ENCODE measurements around the gene TSPAN11.

Gene TSPAN11

DNA sequence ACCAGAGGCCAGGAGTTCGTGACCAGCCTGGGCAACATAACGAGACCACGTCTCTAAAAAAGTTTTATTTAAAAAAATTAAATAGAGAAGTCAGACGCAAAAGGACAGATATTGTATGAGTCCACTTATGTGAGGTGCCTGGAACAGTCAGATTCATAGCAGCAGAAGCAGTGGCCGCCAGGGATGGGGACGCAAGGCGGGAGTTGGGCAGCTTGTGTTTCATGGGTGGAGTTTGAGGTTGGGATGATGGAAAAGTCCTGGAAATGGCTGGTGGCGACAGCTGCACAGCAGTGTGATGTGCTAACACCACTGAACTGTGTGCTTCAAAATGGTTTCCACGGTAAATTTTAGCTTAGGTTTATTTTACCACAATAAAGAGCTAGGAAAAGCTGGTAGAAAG is 89.5 kb downstream of the TSPAN11 start:
- TF ChIP-seq, protein P1, sequence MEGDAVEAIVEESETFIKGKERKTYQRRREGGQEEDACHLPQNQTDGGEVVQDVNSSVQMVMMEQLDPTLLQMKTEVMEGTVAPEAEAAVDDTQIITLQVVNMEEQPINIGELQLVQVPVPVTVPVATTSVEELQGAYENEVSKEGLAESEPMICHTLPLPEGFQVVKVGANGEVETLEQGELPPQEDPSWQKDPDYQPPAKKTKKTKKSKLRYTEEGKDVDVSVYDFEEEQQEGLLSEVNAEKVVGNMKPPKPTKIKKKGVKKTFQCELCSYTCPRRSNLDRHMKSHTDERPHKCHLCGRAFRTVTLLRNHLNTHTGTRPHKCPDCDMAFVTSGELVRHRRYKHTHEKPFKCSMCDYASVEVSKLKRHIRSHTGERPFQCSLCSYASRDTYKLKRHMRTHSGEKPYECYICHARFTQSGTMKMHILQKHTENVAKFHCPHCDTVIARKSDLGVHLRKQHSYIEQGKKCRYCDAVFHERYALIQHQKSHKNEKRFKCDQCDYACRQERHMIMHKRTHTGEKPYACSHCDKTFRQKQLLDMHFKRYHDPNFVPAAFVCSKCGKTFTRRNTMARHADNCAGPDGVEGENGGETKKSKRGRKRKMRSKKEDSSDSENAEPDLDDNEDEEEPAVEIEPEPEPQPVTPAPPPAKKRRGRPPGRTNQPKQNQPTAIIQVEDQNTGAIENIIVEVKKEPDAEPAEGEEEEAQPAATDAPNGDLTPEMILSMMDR (IDR thresholded peaks at IDR 0.05; ENCODE audit: low read depth, low read length, missing control alignments), result no peak
- DNase-seq (ENCODE audit: low read depth), result no peak
- no peak overlapping the region for H3K4me3 ChIP-seq (ENCODE audit: low read depth, low read length)
- in situ Hi-C loops (cut with HindIII; ENCODE audit: low sequenced_read_pairs), result no loop called here

DNA sequence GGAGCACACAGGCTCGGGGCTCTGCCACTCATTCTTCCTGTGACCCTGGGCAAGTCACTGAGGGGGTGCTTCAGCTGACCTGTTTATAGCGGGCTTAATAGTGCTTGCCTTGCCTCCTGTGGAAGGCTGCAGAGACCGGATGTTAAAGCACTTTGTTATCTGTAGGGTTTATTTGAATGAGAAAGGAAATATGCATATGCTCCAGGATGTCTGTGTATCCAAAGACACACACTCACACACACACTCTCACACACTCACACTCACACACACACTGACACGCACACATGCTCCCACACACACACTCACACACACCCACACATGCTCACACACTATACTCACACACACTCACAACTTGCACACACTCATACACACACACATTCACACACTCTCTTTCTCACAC is 91.0 kb downstream of the TSPAN11 start:
- no peak overlapping the region for H3K4me3 ChIP-seq (ENCODE audit: low read depth, low read length)
- TF ChIP-seq, protein P1 (IDR thresholded peaks at IDR 0.05; ENCODE audit: low read depth, low read length, missing control alignments), result no peak
- in situ Hi-C loops (cut with HindIII; ENCODE audit: low sequenced_read_pairs), result no loop called here
- no peak for DNase-seq (ENCODE audit: low read depth)

DNA sequence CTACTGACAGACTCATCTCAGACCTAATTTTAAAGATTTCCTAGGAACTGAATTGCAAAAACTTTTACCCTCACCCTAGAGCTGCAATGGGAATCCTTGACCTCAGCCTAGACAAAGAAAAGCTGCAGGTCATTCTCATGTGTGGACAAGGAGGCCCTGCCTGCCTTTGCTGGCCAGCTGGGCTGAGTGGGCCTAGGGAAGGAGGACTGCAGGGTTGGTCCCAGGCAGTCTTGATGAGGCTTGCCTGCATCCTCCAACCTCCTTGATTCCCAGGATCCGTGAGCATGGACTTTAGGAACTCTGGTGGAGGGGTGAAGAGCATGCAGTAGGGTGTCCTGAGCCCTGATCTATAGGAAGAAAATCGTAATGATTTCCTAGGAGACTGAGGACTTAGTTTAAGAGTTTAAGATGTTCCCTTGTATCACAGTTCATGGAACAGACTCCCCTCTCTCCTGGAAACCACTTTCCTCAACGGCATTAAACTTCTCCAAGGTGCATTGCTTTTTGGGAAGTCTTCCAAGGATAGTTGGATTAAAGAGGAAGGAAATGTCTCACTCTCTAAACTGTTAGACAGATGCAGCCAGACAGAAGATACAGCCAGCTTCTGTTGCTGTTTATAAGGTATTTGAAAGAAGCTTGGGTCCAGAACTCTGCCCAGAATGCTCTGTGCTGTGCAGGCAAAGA is 91.7 kb downstream of the TSPAN11 start:
- H3K4me3 ChIP-seq (ENCODE audit: low read depth, low read length), result no peak overlapping the region
- in situ Hi-C loops (cut with HindIII; ENCODE audit: low sequenced_read_pairs), result no loop called here
- TF ChIP-seq, protein P1 (IDR thresholded peaks at IDR 0.05; ENCODE audit: low read depth, low read length, missing control alignments), result no peak
- DNase-seq (ENCODE audit: low read depth), result no peak

DNA sequence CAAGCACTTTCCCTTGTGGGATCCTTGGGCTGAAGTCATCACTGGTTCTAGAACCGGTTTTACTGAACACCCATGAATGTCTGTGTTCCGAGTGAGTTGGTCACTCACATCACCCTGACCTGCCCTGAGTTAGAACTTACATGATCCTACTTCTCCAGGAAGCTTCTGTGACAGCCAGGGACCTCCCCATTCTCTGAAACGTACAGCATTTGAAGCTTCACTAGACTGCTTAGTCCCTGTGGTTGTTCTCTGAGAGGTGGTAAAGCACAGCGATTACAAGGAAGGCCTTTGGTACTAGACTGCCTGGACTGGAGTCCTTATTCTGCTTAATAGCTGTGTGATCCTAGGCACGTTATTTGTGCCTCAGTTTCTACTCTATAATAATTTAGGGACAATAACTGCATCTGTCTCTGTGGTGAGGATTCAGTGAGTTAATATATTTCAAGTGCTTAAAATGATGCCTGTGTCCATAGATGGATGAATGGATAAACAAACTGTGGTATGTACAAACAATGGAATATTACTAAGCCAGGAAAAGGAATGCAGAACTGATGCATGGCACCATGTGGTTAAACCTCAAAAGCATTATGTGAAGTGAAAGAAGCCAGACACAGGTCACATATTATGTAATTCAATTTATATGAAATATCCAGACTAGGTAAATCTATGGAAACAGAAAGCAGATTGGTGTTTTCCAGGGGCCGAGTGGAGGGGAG is 92.4 kb downstream of the TSPAN11 start:
- in situ Hi-C loops (cut with HindIII; ENCODE audit: low sequenced_read_pairs), result no loop called here
- TF ChIP-seq, protein P1 (IDR thresholded peaks at IDR 0.05; ENCODE audit: low read depth, low read length, missing control alignments), result no peak
- DNase-seq (ENCODE audit: low read depth), result no peak
- no peak overlapping the region for H3K4me3 ChIP-seq (ENCODE audit: low read depth, low read length)

DNA sequence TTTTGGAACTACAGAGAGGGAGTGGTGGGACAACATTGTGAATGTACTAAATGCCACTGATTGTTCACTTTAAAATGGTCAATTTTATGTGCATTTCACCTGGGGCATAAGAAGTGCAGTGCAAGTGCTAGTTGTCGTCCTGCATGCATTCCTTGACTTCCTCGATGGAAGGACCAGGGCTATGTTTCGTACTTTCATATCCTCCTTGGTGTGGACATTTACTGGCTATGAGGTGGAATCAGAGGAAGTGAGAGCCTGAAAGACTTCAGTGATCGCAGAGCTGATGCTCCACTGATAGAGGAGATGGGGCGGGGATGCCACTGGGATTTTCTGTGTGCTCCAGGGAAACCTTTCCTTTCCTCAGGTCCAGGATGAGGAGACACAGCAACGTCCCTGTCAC is 93.0 kb downstream of the TSPAN11 start:
- DNase-seq (ENCODE audit: low read depth), result no peak
- TF ChIP-seq, protein P1 (IDR thresholded peaks at IDR 0.05; ENCODE audit: low read depth, low read length, missing control alignments), result no peak
- in situ Hi-C loops (cut with HindIII; ENCODE audit: low sequenced_read_pairs), result no loop called here
- no peak overlapping the region for H3K4me3 ChIP-seq (ENCODE audit: low read depth, low read length)

DNA sequence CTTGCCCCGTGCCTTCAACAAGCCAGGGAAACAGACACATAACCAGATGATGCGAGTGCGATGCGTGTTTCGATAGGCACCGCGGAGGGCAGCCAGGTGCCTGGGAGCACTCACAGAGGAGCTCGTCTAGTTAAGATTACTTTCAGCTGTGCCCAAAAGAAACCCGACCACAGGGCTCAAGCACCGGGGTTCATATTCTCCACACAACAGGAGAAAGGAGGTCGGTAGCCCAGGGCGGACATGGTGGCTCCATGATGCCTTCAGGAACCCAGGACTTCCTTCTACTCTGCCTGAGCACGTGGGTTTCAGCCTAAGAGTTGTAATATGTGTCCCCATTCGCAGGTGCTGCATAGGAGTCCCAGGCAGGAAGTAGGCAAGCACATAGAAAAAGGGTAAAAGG is 93.4 kb downstream of the TSPAN11 start:
- in situ Hi-C loops (cut with HindIII; ENCODE audit: low sequenced_read_pairs), result no loop called here
- TF ChIP-seq, protein P1 (IDR thresholded peaks at IDR 0.05; ENCODE audit: low read depth, low read length, missing control alignments), result no peak
- no peak for DNase-seq (ENCODE audit: low read depth)

More for the DNA sequence above, 93.4 kb downstream of the TSPAN11 start:
- H3K4me3 ChIP-seq (ENCODE audit: low read depth, low read length), result no peak overlapping the region

Measured in astrocyte of the cerebellum (primary cell).